HG03175 (cell line): ENCODE measurements around the gene HERC3.

Source experiments
- ATAC-seq: cut with Tn5 transposase; IDR thresholded peaks from one replicate; pipeline ENCODE4 v1.9.1; 2021; ENCODE audit warnings: mild to moderate bottlenecking, moderate library complexity; ENCODE audit not compliant: unreplicated experiment

The HERC3 gene

GRCh38 chr4:88744609-88745008 lies 152.3 kb downstream of the HERC3 start:
- no peak for ATAC-seq

- ATAC-seq: no peak
These were observed 152.9 kb downstream of the HERC3 start for GRCh38 chr4:88745175-88745574.

DNA sequence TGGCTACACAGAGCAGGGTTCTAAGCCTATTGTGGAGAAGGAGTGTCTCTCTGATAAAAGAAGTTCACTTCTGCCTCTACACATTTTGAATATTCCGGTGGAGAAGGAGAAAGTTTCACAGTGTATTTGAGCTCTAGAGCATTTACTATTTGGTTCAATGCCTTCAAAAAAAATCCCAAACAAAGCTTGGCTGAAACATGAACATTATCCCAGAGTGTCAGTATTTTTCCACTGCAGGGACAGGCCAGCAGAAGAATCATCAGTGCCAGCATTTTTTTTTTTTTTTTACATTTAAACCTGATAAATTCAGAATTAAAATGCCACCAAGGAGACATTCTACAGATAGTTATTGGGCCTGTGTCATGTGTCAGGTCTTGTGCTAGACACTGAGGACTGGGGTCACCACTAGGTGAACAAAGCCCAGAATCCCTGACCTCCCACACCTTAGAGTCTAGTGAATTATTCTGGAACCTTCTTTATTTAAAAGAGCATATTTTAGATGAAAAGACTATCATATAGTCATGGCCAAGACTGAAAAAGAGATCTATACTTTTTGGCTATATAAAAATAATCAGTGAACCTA lies 153.4 kb downstream of the HERC3 start:
- no peak for ATAC-seq

DNA sequence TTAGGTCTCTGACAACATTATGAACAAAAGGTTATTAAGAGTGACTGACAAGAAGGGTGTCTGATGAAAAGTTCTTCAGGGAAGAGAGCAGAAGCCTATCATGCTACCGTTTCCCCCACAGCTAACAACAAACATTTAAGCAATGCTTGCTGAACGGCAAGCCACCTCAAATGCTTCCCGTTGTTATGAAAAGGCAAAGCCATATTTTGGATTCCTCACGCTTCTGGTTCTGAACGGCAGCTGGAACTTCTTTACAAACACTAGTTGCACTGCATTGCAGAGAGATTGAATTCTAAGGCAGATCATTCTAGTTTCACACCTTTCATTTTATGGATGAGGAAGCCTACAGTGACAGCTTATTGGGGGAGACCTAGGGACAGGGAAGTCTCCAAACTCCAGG lies 153.9 kb downstream of the HERC3 start:
- no peak for ATAC-seq

DNA sequence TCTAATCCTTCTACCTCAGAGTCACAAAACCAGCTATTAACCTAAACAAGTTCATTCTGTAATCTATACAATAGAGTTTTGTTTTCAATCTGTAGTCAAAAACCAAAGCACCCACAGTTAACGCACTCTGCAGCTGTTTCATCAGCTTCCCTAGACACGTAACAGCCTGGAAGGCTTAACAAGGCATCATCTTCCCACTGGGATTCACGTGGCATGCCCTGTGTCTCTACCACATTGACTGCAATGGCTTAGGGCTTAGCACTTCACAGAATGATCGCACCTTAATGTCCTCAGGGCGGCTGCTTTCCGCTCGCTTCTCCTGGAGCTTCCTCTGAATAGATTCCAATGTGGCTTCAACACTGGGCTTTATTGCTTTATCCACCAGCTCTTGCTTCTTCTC lies 155.1 kb downstream of the HERC3 start:
- no peak for ATAC-seq

DNA sequence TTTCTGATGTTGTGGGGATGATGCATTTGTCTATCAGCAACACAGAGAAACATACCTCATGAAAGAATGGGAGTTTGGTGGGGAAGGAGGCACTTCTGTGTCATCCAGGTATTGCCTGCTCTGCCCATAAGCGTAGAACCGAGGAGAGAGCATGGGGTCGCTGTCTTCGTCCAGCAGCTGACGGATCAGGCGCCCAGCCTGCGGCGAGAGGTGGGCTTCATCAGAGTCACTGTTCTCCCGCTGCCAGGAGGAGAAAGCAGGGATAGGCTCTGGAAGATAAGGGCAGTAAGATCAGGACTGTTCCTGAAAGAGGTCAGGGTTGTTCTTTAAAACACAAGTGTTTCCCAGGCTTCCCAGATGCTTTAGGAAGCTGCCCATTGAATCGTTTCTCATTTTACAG lies 158.1 kb downstream of the HERC3 start:
- ATAC-seq: no peak

GRCh38 chr4:88751258-88752075 lies 159.2 kb downstream of the HERC3 start:
- ATAC-seq: no peak

DNA sequence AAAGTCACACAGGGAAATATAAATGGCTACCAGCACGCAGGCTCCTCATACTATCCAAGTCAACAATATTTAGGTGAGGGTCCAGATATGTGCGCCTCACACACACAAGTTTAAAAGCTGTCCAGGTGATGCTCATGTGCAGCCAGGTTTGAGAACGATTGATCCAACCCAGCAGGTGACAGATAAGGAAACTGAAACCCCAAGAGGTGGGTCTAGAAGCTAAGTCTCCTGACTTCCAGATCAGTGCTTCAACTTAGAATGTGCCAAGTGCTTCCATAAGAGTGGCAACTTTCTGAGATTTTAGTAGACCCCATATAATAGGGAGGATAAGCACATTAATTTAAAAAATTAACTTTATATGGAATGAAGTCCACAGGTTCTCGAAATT lies 159.8 kb downstream of the HERC3 start:
- no peak for ATAC-seq

- no peak for ATAC-seq
These were observed 160.5 kb downstream of the HERC3 start for GRCh38 chr4:88752754-88753153.

GRCh38 chr4:88753658-88754571 lies 161.6 kb downstream of the HERC3 start:
- peak; percentile 41 for ATAC-seq

GRCh38 chr4:88754796-88755195 lies 162.5 kb downstream of the HERC3 start:
- ATAC-seq: no peak

DNA sequence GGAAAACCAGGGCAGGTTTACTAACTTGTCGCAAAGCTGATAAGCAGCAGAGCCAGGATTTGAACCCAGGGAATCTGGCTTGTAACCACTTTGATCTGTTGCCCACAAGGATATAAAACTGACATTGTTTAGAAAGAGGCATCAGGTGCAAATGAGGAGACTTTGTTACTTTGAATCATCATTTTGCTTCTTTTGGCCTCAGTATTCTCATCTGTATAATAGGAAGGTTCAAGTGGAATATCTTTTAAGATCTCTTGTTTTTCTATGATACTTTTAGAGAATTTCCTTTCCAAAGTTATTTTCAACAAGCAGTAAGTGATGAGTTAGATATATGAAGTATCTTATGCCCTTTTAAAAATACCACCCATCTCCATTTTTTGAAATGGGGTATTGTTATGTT lies 163.2 kb downstream of the HERC3 start:
- ATAC-seq: no peak

DNA sequence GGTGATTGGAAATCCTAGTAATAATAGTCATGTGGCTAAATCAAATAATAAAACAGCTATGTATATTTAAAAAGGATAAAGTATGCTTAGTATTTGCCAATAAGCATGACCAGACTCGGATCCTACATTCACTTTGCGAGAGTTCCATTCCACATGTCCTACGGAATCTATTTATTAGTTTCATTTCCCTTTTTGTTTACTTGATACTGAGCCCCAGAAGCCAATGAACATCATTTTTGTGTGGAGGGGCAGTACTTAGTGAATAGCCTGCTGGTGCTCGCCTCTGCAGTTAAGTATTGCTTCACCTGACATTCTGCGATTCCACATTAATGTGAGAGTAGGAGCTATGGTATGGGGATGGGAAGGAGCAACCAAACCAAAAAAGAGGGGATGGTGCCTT lies 163.9 kb downstream of the HERC3 start:
- ATAC-seq: no peak

DNA sequence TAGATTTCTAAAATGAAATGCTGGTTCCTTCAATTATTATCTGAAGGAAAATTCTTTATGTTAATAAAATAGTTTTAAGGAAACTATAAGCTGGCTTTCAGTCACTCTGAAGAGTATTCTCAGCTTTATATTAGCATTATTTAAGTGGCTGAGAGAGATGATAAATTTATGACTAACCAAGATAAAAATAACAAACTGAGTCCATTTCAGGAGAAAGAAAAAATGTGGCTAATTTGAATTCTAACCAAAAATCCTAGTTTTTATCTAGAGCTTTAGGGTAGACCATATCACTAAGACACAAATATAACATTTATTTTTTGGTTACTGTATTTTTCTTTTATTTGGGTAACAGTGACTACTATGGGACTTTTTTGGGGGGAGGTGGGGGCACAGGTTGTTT lies 164.8 kb downstream of the HERC3 start:
- no peak for ATAC-seq

- ATAC-seq: no peak
These were observed 165.5 kb downstream of the HERC3 start for GRCh38 chr4:88757776-88758175.
